SK-N-SH (cell line): ENCODE data around the gene CNTN4. TPM values are rescaled to one million over a fixed set of nuclear protein-coding genes. Genes with fewer than 3 reads are reported as not detected.

Source experiments
- CTCF ChIA-PET: fragments of 300-600, 350-600 bp; formaldehyde crosslinking; extraction: SDS; loops from one replicate; lab custom pipeline; 2021; lab: Yijun Ruan, JAX
- POLR2A ChIA-PET: fragments of 350-600 bp; sonication (Branson Sonifier 250); formaldehyde crosslinking; extraction: SDS; loops from one replicate; lab custom pipeline; 2020; ENCODE audit warnings: antibody characterized with exemption, inconsistent platforms; lab: Yijun Ruan, JAX
- DNase-seq: peaks from one replicate; pipeline ENCODE4 v3.0.0; 2012
- H2AFZ ChIP-seq: fragments of 200-600 bp; sonication (generic); 2 replicates; pipeline ENCODE4 v1.8.1; 2016; ENCODE audit warnings: antibody characterized with exemption, mild to moderate bottlenecking, low read depth
- H3F3A ChIP-seq: fragments of 200-600 bp; sonication (generic); replicated peaks from 2 replicates; pipeline ENCODE3; 2016; ENCODE audit warnings: antibody characterized with exemption, mild to moderate bottlenecking; ENCODE audit not compliant: insufficient read depth
- H3K27ac ChIP-seq, 2 experiments: fragments of 200-500 bp in 1 of 2; fragments of 200-600 bp in 1 of 2; sonication (Bioruptor generic) in 1 of 2; sonication (generic), shearing (Covaris generic) in 1 of 2; 2 replicates each; pipeline versions ENCODE4 v1.5.1 to v1.6.1; 2014 to 2016; ENCODE audit warnings: low read depth in 2 of 2, inconsistent platforms in 1 of 2, low read length in 1 of 2, mild to moderate bottlenecking in 1 of 2, mixed read lengths in 1 of 2
- H3K27me3 ChIP-seq: fragments of 200-600 bp; sonication (generic), shearing (Covaris generic); 2 replicates; pipeline ENCODE4 v1.6.1; 2016; ENCODE audit warnings: mixed run types; ENCODE audit not compliant: insufficient read depth
- H3K36me3 ChIP-seq, 2 experiments: fragments of 200-500 bp in 1 of 2; fragments of 200-600 bp in 1 of 2; sonication (Bioruptor generic) in 1 of 2; sonication (generic) in 1 of 2; replicated peaks in 1 of 2; 2 replicates each; pipeline versions ENCODE3 to v1.5.1; 2014 to 2016; ENCODE audit warnings: low read length in 1 of 2, mild to moderate bottlenecking in 1 of 2; ENCODE audit not compliant: insufficient read depth in 2 of 2, control insufficient read depth in 1 of 2
- H3K4me1 ChIP-seq, 2 experiments: fragments of 200-500 bp in 1 of 2; fragments of 200-600 bp in 1 of 2; sonication (Bioruptor generic) in 1 of 2; sonication (generic), shearing (Covaris generic) in 1 of 2; 2 replicates each; pipeline versions ENCODE4 v1.5.1 to v1.6.1; 2014 to 2016; ENCODE audit warnings: low read depth in 1 of 2, low read length in 1 of 2, mixed run types in 1 of 2; ENCODE audit not compliant: insufficient read depth in 2 of 2, control insufficient read depth in 1 of 2
- H3K4me2 ChIP-seq: fragments of 200-600 bp; sonication (generic), shearing (Covaris generic); 2 replicates; pipeline ENCODE4 v1.6.1; 2017; ENCODE audit warnings: mixed run types
- H3K4me3 ChIP-seq, 2 experiments: fragments of 200-500 bp in 1 of 2; fragments of 200-600 bp in 1 of 2; sonication (Bioruptor generic) in 1 of 2; sonication (generic), shearing (Covaris generic) in 1 of 2; 2 replicates each; pipeline versions ENCODE4 v1.5.1 to v1.8.1; 2014 to 2016; ENCODE audit warnings: low read depth in 2 of 2, inconsistent platforms in 1 of 2, low read length in 1 of 2, mild to moderate bottlenecking in 1 of 2, mixed read lengths in 1 of 2, moderate library complexity in 1 of 2
- H3K79me2 ChIP-seq: fragments of 200-600 bp; sonication (generic); 2 replicates; pipeline ENCODE4 v1.8.1; 2017; ENCODE audit warnings: mild to moderate bottlenecking; ENCODE audit not compliant: insufficient read depth
- H3K9ac ChIP-seq: fragments of 200-600 bp; sonication (generic); 2 replicates; pipeline ENCODE4 v1.6.1; 2017; ENCODE audit warnings: mixed run types
- H3K9me2 ChIP-seq: fragments of 200-600 bp; sonication (generic); 2 replicates; pipeline ENCODE4 v1.6.1; 2017; ENCODE audit warnings: mixed run types
- H3K9me3 ChIP-seq: fragments of 200-600 bp; sonication (generic); 2 replicates; pipeline ENCODE4 v1.6.1; 2017; ENCODE audit warnings: mixed run types, mild to moderate bottlenecking, moderate library complexity
- H4K20me1 ChIP-seq: fragments of 200-600 bp; sonication (generic); 2 replicates; pipeline ENCODE4 v1.6.1; 2017; ENCODE audit warnings: mild to moderate bottlenecking, mixed run types; ENCODE audit not compliant: insufficient read depth
- CHD2 ChIP-seq: fragments of 150-350 bp; IDR thresholded peaks from 2 replicates; pipeline ENCODE4 v1.6.1; 2018; ENCODE audit warnings: low read length; ENCODE audit not compliant: partially characterized antibody
- EZH2phosphoT487 ChIP-seq: fragments of 200-600 bp; sonication (generic); IDR thresholded peaks from 2 replicates; pipeline ENCODE4 v1.6.1; 2017; ENCODE audit warnings: low read depth, mixed run types, mild to moderate bottlenecking, antibody characterized with exemption, moderate library complexity, borderline replicate concordance
- FOXJ3 ChIP-seq: sonication (generic); formaldehyde crosslinking; IDR thresholded peaks from 2 replicates; pipeline ENCODE4 v1.5.1; 2020; ENCODE audit warnings: mild to moderate bottlenecking, missing genetic modification reagents
- FOXM1 ChIP-seq: IDR thresholded peaks from 2 replicates; pipeline ENCODE4 v1.4.0; 2012; ENCODE audit warnings: low read depth, mild to moderate bottlenecking
- GABPA ChIP-seq: IDR thresholded peaks from 2 replicates; pipeline ENCODE4 v1.4.0; 2012; ENCODE audit warnings: low read depth, mild to moderate bottlenecking
- JUND ChIP-seq: IDR thresholded peaks from 2 replicates; pipeline ENCODE4 v1.4.0; 2012
- MXI1 ChIP-seq: IDR thresholded peaks from 2 replicates; pipeline ENCODE4 v1.6.1; 2012; ENCODE audit warnings: mild to moderate bottlenecking, low read depth, low read length, improper control_type of control experiment
- RAD21 ChIP-seq: IDR thresholded peaks from 2 replicates; pipeline ENCODE4 v1.6.1; 2012; ENCODE audit warnings: mild to moderate bottlenecking, low read length
- RCOR1 ChIP-seq: fragments of 150-350 bp; IDR thresholded peaks from 2 replicates; pipeline ENCODE4 v1.6.1; 2017; ENCODE audit warnings: antibody characterized with exemption, low read length
- SIN3A ChIP-seq: IDR thresholded peaks from 2 replicates; pipeline ENCODE4 v1.6.1; 2012; ENCODE audit warnings: low read depth, mild to moderate bottlenecking, low read length, moderate library complexity, borderline replicate concordance
- SMC3 ChIP-seq: IDR thresholded peaks from 2 replicates; pipeline ENCODE4 v1.6.1; 2012; ENCODE audit warnings: low read depth, low read length, improper control_type of control experiment
- TEAD4 ChIP-seq: IDR thresholded peaks from 2 replicates; pipeline ENCODE4 v1.4.0; 2012; ENCODE audit warnings: mild to moderate bottlenecking, borderline replicate concordance; ENCODE audit not compliant: insufficient read depth
- WGBS: methylation state at CpG from one replicate; pipeline ENCODE4 v1.1.6; 2017; ENCODE audit warnings: low lambda C conversion rate; 5-methylcytosine and 5-hydroxymethylcytosine counted together
- polyA plus RNA-seq, 3 experiments: library from polyadenylated mRNA; depleted of rRNA; stranded (reverse); fragments of >200 nt; gene quantifications; 2 replicates each; pipeline ENCODE4 v1.2.3, GENCODE V29; 2012
- TF ChIP-seq, protein P1 (sequence below): IDR thresholded peaks from 2 replicates; pipeline ENCODE4 v1.4.0; 2012; ENCODE audit warnings: low read depth, borderline replicate concordance
- TF ChIP-seq, protein P2 (sequence below): fragments of 150-350 bp; IDR thresholded peaks from 2 replicates; pipeline ENCODE4 v1.6.1; 2016; ENCODE audit warnings: mild to moderate bottlenecking, low read depth, low read length
- TF ChIP-seq, protein P3 (sequence below): IDR thresholded peaks from 2 replicates; pipeline ENCODE4 v1.6.1; 2012; ENCODE audit warnings: mild to moderate bottlenecking, low read depth, low read length, moderate library complexity

CNTN4 gene
- polyA plus RNA-seq, 1 of the 3 experiments (the other 2 are of a cell fraction) = 0.12 TPM

DNA sequence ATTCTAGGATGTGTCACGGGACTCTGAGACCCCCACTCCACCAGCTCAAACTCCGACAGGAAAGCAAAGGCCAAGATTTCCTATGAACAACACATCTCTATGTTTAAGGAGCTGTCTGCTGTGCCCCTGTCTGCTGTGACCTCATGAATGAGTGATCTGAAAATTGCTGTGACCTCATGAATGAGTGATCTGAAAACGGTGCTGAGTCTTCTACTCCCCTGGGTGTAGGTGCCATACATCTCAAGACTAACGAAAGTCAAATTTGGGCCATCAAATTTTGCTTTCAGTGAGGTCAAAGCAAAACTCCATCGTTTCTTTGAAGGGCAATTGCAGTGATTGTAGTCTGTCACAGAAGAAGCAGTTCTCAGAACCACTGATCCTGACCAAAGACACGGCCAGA is 987.1 kb downstream of the CNTN4 start:
- DNase-seq = no peak
- Histone ChIP-seq H3F3A (no peaks in the 10 kb centered on the region), H3K4me2 (no peak overlapping the region), H3K9ac (no peak overlapping the region), H3K4me3 (no peak overlapping the region), H3K4me1 (peaks cover 0 to 3% of the 10 kb centered on the region in 2 experiments; a peak in 1 of 4 replicates), H3K9me2 (no peaks in the 10 kb centered on the region), H2AFZ (no peak overlapping the region), H3K27ac (no peak overlapping the region), H3K27me3 (no peaks in the 10 kb centered on the region), H3K36me3 (no peaks in the 10 kb centered on the region), H4K20me1 (no peaks in the 10 kb centered on the region), H3K79me2 (no peaks in the 10 kb centered on the region), H3K9me3 (no peaks in the 10 kb centered on the region)
- TF ChIP-seq, protein P1, sequence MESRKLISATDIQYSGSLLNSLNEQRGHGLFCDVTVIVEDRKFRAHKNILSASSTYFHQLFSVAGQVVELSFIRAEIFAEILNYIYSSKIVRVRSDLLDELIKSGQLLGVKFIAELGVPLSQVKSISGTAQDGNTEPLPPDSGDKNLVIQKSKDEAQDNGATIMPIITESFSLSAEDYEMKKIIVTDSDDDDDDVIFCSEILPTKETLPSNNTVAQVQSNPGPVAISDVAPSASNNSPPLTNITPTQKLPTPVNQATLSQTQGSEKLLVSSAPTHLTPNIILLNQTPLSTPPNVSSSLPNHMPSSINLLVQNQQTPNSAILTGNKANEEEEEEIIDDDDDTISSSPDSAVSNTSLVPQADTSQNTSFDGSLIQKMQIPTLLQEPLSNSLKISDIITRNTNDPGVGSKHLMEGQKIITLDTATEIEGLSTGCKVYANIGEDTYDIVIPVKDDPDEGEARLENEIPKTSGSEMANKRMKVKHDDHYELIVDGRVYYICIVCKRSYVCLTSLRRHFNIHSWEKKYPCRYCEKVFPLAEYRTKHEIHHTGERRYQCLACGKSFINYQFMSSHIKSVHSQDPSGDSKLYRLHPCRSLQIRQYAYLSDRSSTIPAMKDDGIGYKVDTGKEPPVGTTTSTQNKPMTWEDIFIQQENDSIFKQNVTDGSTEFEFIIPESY = no peak
- TF ChIP-seq SMC3 = no peak
- no peak for TF ChIP-seq RAD21
- WGBS = 25% methylated on average over 6 of the region's 6 CpGs
- POLR2A ChIA-PET = no interaction called here
- CTCF ChIA-PET = interaction anchor here (1.1 kb wide), 1 partner anchor 12 kb away, joined by 3 read pairs; no protein-coding TSS in a partner anchor

DNA sequence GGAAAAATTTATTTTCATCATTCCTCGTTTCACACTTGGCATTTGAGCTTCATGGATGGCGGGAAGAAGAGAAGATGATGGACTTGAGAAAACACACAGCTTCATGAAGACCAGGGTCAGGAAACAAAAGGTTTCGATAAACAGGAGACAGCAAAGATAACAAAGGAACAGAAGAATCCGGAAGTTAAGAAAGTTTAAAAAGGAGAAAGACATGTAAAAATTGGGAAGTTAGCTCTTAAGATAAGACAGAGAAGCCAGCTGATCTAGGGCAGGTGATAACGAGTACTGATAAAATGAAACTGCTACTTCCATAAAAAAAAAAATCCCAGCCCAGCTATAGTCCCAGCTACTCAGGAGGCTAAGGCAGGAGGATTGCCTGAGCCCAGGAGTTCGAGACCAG is 987.6 kb downstream of the CNTN4 start:
- no peaks in the 10 kb centered on the region for H3K79me2 ChIP-seq
- H3K9me2 ChIP-seq = no peaks in the 10 kb centered on the region
- no peak overlapping the region for H3K4me3 ChIP-seq
- no peaks in the 10 kb centered on the region for H3K9me3 ChIP-seq
- H3F3A ChIP-seq = no peaks in the 10 kb centered on the region
- CTCF ChIA-PET = no interaction called here
- H4K20me1 ChIP-seq = no peaks in the 10 kb centered on the region
- H3K9ac ChIP-seq = no peak overlapping the region
- no peak overlapping the region for H3K27ac ChIP-seq
- H3K4me1 ChIP-seq = peaks cover 0 to 3% of the 10 kb centered on the region in 2 experiments; a peak in 1 of 4 replicates
- no peaks in the 10 kb centered on the region for H3K27me3 ChIP-seq
- no peak overlapping the region for H2AFZ ChIP-seq
- TF ChIP-seq FOXJ3 = no peak
- TF ChIP-seq GABPA = no peak
- TF ChIP-seq EZH2phosphoT487 = no peak
- no peak for TF ChIP-seq RCOR1
- TF ChIP-seq TEAD4 = no peak
- TF ChIP-seq FOXM1 = no peak
- no peak for TF ChIP-seq RAD21
- TF ChIP-seq, protein P2, sequence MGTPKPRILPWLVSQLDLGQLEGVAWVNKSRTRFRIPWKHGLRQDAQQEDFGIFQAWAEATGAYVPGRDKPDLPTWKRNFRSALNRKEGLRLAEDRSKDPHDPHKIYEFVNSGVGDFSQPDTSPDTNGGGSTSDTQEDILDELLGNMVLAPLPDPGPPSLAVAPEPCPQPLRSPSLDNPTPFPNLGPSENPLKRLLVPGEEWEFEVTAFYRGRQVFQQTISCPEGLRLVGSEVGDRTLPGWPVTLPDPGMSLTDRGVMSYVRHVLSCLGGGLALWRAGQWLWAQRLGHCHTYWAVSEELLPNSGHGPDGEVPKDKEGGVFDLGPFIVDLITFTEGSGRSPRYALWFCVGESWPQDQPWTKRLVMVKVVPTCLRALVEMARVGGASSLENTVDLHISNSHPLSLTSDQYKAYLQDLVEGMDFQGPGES = no peak
- no peak for TF ChIP-seq SIN3A
- no peak for TF ChIP-seq JUND
- TF ChIP-seq, protein P3, sequence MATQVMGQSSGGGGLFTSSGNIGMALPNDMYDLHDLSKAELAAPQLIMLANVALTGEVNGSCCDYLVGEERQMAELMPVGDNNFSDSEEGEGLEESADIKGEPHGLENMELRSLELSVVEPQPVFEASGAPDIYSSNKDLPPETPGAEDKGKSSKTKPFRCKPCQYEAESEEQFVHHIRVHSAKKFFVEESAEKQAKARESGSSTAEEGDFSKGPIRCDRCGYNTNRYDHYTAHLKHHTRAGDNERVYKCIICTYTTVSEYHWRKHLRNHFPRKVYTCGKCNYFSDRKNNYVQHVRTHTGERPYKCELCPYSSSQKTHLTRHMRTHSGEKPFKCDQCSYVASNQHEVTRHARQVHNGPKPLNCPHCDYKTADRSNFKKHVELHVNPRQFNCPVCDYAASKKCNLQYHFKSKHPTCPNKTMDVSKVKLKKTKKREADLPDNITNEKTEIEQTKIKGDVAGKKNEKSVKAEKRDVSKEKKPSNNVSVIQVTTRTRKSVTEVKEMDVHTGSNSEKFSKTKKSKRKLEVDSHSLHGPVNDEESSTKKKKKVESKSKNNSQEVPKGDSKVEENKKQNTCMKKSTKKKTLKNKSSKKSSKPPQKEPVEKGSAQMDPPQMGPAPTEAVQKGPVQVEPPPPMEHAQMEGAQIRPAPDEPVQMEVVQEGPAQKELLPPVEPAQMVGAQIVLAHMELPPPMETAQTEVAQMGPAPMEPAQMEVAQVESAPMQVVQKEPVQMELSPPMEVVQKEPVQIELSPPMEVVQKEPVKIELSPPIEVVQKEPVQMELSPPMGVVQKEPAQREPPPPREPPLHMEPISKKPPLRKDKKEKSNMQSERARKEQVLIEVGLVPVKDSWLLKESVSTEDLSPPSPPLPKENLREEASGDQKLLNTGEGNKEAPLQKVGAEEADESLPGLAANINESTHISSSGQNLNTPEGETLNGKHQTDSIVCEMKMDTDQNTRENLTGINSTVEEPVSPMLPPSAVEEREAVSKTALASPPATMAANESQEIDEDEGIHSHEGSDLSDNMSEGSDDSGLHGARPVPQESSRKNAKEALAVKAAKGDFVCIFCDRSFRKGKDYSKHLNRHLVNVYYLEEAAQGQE = no peak
- no peak for TF ChIP-seq CHD2
- TF ChIP-seq MXI1 = no peak
- 41% methylated on average over 6 of the region's 6 CpGs for WGBS
- no peak for DNase-seq
- POLR2A ChIA-PET = no interaction called here
- H3K4me2 ChIP-seq = no peak overlapping the region
- H3K36me3 ChIP-seq = no peaks in the 10 kb centered on the region
